ENCODE results near the gene PRDM5. TPM values are rescaled to one million over a fixed set of nuclear protein-coding genes. Genes with fewer than 3 reads are reported as not detected.
"Not testable (repeated sequence)": the region's sequence is repeated elsewhere in the genome, so short reads cannot be mapped to it uniquely, and the experiment has no call there.

Gene PRDM5
- total RNA-seq, 3 donors from 2014 or later = 0.08 to 0.37 (median 0.33) TPM

DNA sequence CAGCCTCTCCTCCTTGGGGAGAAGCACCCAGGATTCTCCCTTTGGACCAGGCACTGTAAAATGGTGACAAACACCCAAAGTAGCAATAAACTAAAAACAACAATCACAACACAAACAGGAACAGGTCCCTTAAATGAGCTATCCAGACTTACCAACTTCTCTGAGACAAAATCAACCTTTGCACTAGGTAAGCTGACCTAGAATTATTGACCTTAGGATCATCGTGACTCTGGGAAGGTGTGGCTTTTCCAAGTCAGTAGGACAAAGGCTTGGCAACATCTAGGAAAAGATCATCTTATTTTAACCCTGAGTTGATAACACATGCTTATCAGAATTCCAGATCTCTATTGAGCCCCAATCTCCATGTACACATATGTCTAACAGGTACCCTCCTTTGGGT is 166.7 kb downstream of the PRDM5 start:
- H3K4me1 Mint-ChIP-seq (ENCODE audit: low read depth) = no peaks in the 10 kb centered on the region

DNA sequence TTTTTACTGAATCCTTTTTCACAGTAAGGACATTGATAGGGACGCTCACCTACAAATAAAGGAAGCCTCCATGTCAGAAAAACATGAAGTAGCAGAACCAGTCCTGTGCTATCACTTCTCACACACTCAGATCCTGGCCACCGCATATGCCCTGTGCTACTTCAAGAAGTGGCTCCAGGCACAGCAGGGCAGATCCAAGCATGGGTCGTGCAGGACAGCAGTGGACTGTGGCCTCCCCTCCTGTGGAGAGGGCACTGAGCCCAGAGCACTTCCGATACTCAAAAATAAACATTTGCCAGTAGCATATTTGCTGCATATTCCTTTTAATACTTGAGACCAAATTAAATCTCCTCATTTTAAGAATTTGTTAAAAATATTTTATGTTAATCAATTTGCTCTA is 167.9 kb downstream of the PRDM5 start:
- no peaks in the 10 kb centered on the region for H3K36me3 Mint-ChIP-seq (ENCODE audit: insufficient read depth)
- no peak for ATAC-seq
- no peak overlapping the region for H3K4me3 Mint-ChIP-seq
- H3K27me3 Mint-ChIP-seq (ENCODE audit: low read depth) = no peaks in the 10 kb centered on the region
- no peaks in the 10 kb centered on the region for H3K4me1 Mint-ChIP-seq (ENCODE audit: low read depth)
- DNase-seq = no peak
- H3K9me3 Mint-ChIP-seq = peaks cover 8% of the 10 kb centered on the region

More for the DNA sequence above, 166.7 kb downstream of the PRDM5 start:
- H3K36me3 Mint-ChIP-seq (ENCODE audit: insufficient read depth) = no peaks in the 10 kb centered on the region
- no peaks in the 10 kb centered on the region for H3K9me3 Mint-ChIP-seq
- no peak for ATAC-seq
- H3K27me3 Mint-ChIP-seq (ENCODE audit: low read depth) = no peaks in the 10 kb centered on the region
- H3K4me3 Mint-ChIP-seq = no peak overlapping the region
- no peak for DNase-seq

DNA sequence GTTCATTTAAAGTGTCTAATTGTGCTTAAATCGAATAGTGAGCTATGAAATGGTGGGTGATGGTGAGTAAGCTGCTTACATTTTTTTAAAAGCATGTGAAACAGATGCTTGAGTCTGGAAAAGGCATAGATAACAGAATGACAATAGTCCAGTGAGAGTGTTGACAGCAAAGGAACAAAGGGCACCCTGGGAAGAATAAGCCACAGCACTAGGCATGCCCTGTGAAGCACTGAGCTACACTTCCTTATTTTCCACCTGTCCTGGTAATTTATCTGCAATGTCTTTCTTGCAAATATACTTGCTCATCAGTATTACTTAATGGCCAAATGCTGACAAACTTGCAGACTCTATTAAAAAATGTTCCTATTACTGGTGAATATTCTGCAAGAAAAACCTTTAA is 168.7 kb downstream of the PRDM5 start:
- no peak for ATAC-seq

DNA sequence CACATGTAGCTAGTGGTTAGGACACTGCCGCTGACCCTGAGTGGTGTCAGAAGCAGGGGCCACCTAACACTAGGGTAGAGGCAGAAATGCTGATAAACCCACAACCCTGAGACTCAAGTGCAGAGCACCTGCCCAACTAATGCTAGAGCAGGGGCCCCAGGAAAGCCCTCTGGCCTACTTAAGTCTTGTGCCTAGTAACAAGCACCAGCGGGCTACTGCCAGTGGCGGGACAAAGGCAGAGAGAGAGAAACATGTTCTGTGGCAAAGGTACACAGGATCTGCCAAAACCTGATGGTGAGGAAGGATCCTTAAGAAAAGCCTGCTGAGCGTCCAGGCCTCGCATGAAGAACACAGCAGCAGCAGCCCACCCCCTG is 172.4 kb downstream of the PRDM5 start:
- Mint-ChIP-seq H3K27me3 (ENCODE audit: low read depth) (no peaks in the 10 kb centered on the region), H3K4me3 (no peak overlapping the region), H3K4me1 (ENCODE audit: low read depth) (no peaks in the 10 kb centered on the region), H3K9me3 (peaks cover 11% of the 10 kb centered on the region), H3K36me3 (ENCODE audit: insufficient read depth) (no peaks in the 10 kb centered on the region)
- DNase-seq (no peak), ATAC-seq (no peak)

More for the DNA sequence above, 168.7 kb downstream of the PRDM5 start:
- DNase-seq = no peak
- Mint-ChIP-seq H3K4me3 (no peak overlapping the region), H3K36me3 (ENCODE audit: insufficient read depth) (no peaks in the 10 kb centered on the region), H3K9me3 (peaks cover 8% of the 10 kb centered on the region), H3K27me3 (ENCODE audit: low read depth) (no peaks in the 10 kb centered on the region), H3K4me1 (ENCODE audit: low read depth) (no peaks in the 10 kb centered on the region)

DNA sequence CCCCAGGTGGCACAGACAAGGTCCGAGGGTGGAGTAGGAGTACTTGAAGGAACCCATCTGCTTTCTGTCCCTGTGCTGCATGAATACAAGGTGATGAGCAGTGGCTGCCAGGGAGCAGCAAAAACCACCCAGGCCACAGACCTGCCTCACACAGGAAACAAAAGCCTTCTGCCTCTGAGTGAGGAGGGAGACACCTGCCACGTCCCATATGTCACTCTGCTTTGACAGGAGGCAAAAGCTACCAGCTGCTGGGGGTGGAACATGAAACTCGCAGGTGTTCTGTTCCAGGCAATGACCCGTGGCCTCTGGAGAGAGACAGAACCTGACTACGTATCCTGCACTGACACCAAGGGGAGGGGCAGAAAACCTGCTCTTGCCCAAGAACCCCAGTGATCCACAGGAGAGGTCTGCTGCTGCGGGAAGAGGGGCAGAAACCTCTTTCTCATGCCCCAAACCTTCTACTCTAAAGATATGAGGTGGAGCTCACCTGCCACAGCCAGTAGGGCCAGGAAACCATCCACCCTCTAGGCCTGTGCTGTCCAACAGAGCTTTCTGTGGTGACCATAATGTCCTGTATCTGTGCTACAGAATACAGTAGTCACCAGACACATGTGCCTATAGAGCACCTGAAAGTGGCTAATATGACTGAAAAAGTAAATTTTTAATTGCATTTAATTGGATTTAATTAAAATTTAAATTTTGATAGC is 172.9 kb downstream of the PRDM5 start:
- DNase-seq (no peak), ATAC-seq (no peak)
- H3K9me3 Mint-ChIP-seq = peaks cover 11% of the 10 kb centered on the region
- no peaks in the 10 kb centered on the region for H3K4me1 Mint-ChIP-seq (ENCODE audit: low read depth)
- H3K27me3 Mint-ChIP-seq (ENCODE audit: low read depth) = no peaks in the 10 kb centered on the region
- no peak overlapping the region for H3K4me3 Mint-ChIP-seq
- H3K36me3 Mint-ChIP-seq (ENCODE audit: insufficient read depth) = no peaks in the 10 kb centered on the region

DNA sequence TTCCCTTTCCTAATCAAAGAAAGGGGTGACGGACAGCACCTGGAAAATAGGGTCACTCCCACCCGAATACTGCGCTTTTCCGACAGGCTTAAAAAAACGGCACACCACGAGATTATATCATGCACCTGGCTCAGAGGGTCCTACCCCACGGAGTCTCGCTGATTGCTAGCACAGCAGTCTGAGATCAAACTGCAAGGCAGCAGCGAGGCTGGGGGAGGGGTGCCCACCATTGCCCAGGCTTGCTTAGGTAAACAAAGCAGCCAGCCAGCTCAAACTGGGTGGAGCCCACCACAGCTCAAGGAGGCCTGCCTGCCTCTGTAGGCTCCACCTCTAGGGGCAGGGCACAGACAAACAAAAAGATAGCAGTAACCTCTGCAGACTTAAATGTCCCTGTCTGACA is 180.9 kb downstream of the PRDM5 start:
- not testable (repeated sequence) for DNase-seq; H3K9me3 Mint-ChIP-seq; H3K4me3 Mint-ChIP-seq; H3K27me3 Mint-ChIP-seq (ENCODE audit: low read depth); H3K36me3 Mint-ChIP-seq (ENCODE audit: insufficient read depth); H3K4me1 Mint-ChIP-seq (ENCODE audit: low read depth); ATAC-seq

DNA sequence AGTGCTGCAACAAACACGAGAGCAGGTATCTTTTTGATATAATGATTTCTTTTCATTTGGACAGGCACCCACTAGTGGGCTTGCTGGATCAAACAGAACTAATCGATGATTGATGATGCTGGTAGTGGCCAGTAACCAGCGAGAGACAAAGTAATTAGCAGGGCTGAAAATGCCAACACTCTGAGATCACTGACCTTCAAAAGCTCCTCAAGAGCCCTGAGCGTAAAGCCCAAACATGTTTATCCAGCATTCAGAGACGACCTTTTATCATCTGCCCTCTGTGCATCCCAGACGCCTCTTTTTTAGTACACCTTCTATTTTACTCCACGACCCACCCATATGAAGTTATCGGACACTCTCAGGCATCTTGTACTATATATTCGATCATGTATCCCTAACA is 186.2 kb downstream of the PRDM5 start:
- H3K27me3 Mint-ChIP-seq (ENCODE audit: low read depth) = peaks cover 8% of the 10 kb centered on the region

DNA sequence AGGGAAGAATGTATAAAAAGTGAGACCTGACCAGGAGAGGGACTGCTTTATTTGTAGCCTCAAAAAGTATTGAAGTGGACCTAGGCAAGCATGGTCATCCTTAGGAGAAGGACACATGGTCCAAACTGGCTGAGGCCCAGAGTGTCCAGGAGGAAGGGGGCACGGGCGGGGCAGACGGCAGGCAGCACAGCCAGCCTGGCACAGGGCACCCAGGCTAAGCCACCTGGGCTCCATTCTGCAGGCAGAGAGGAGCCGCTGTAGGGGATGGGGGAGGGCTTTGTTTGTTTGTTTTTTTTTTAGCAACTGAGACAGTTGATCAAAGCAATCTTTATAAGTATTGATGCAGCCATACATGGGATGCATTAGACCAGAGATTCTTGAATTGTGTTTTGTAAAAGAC is 188.6 kb downstream of the PRDM5 start:
- no peaks in the 10 kb centered on the region for H3K27me3 Mint-ChIP-seq (ENCODE audit: low read depth)
- H3K4me3 Mint-ChIP-seq = no peak overlapping the region
- ATAC-seq (no peak), DNase-seq (no peak)
- H3K36me3 Mint-ChIP-seq (ENCODE audit: insufficient read depth) = no peaks in the 10 kb centered on the region
- H3K9me3 Mint-ChIP-seq = no peaks in the 10 kb centered on the region
- H3K4me1 Mint-ChIP-seq (ENCODE audit: low read depth) = no peaks in the 10 kb centered on the region

More for the DNA sequence above, 186.2 kb downstream of the PRDM5 start:
- no peak for DNase-seq
- H3K4me3 Mint-ChIP-seq = no peak overlapping the region
- H3K9me3 Mint-ChIP-seq = no peaks in the 10 kb centered on the region
- ATAC-seq = no peak
- H3K4me1 Mint-ChIP-seq (ENCODE audit: low read depth) = no peaks in the 10 kb centered on the region
- no peaks in the 10 kb centered on the region for H3K36me3 Mint-ChIP-seq (ENCODE audit: insufficient read depth)

DNA sequence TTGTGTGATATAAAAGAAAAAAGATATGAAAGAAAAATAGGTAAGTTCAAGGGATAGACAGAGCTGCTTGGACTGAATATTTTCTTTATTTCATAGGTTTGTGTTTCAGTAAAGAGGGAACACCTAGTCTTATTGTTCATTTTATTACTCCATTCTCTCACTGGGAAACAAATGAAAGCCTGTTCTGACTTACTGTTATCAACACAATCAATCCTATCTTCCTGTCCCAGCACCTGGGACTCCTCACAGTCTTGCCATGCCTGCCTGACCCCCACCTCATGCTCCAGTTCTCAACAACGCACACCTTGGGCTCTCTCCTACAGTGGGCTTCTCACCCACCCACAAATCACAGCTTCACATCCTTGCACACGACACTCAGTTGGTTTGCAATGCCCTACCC is 189.5 kb downstream of the PRDM5 start:
- H3K27me3 Mint-ChIP-seq (ENCODE audit: low read depth) = no peaks in the 10 kb centered on the region
- H3K4me3 Mint-ChIP-seq = no peak overlapping the region
- no peaks in the 10 kb centered on the region for H3K9me3 Mint-ChIP-seq
- DNase-seq (no peak), ATAC-seq (no peak)
- no peaks in the 10 kb centered on the region for H3K36me3 Mint-ChIP-seq (ENCODE audit: insufficient read depth)
- no peaks in the 10 kb centered on the region for H3K4me1 Mint-ChIP-seq (ENCODE audit: low read depth)

DNA sequence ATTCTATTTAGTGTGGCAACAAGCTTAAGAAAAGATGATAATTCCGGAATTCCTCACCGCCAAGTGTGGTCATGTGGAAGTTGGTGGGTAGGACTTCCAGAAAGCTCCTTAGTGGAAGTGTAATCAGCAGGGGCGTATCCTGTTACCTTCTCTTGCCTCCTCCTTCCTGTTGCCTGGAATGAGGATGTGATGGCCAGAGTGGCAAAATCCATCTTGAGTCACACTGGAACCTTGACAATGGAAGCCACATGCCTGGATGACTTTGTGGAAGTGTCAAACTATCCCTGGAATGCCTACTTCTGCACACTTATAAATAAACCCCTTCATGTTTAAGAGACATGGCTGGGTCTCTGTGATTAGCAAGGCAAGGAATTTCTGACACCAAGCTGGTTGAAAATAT is 191.0 kb downstream of the PRDM5 start:
- H3K27me3 Mint-ChIP-seq (ENCODE audit: low read depth) = no peaks in the 10 kb centered on the region
- H3K9me3 Mint-ChIP-seq = no peaks in the 10 kb centered on the region
- H3K4me3 Mint-ChIP-seq = no peak overlapping the region
- no peaks in the 10 kb centered on the region for H3K4me1 Mint-ChIP-seq (ENCODE audit: low read depth)
- DNase-seq = no peak
- H3K36me3 Mint-ChIP-seq (ENCODE audit: insufficient read depth) = no peaks in the 10 kb centered on the region
- ATAC-seq = no peak

DNA sequence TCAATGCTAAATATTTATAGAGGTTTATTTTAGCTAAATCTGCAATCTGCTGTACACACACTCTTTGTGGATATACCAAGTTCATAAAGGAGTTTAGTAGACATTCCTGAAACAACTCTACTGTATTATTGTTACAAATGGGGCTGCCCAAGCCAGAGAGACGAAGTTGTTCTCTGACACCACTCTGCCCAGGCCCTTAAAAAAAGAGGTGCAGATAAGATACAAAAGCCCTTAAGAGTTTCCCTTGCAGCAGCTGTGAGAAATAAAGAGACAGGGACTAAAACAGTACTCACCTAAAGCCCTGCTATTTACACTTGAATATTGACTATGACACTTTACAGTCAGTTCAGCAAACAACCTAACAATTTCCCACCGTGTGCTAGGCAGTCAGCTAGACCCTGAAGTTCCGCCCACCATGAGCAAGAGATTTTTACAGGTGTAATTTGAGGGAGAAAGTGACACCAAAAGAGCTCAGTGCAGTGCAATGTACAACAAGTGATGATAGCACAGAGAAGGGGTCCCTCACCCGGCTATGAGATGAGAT is 191.7 kb downstream of the PRDM5 start:
- no peak overlapping the region for H3K4me3 Mint-ChIP-seq
- no peak for DNase-seq
- no peaks in the 10 kb centered on the region for H3K4me1 Mint-ChIP-seq (ENCODE audit: low read depth)
- no peaks in the 10 kb centered on the region for H3K36me3 Mint-ChIP-seq (ENCODE audit: insufficient read depth)
- no peaks in the 10 kb centered on the region for H3K27me3 Mint-ChIP-seq (ENCODE audit: low read depth)
- H3K9me3 Mint-ChIP-seq = no peaks in the 10 kb centered on the region
- ATAC-seq = no peak

DNA sequence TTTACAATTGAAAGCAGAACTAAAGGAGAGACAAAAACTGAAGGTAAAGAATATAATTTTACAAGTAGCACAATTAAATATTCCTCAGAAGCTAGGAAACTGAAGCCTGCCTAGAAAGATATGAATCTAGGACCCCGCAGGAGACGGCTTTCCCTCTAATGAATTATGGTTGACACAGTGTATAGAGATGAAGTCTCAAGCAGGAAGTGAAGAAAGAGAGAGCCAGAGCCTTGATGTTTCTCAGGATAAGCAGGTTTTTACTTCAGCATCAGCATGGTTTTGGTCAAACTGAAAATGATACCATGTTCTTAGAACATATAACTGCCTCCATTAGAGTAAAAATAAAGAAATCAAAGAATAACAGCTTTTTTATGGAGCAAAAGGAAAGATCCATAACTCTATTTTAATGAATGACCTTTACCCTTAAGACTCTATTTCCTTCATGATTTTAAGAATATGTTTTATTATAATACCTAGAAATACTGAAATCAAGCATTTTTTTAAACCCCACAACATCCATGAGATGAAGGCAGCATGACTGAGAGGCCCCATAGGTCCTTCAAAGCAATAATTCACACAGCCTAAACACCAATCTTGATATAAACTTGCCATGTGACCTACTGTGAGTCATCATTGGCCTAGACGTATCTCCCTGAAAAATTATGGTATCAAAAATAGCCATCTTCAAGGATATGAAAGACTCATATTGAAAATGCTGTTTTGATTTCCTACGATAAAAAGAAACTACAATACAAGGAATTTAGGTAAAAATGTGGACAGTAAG is 193.4 kb downstream of the PRDM5 start:
- Mint-ChIP-seq H3K4me1 (ENCODE audit: low read depth) (no peaks in the 10 kb centered on the region), H3K4me3 (no peak overlapping the region), H3K27me3 (ENCODE audit: low read depth) (no peaks in the 10 kb centered on the region), H3K36me3 (ENCODE audit: insufficient read depth) (no peaks in the 10 kb centered on the region), H3K9me3 (no peaks in the 10 kb centered on the region)
- DNase-seq = no peak
- no peak for ATAC-seq

DNA sequence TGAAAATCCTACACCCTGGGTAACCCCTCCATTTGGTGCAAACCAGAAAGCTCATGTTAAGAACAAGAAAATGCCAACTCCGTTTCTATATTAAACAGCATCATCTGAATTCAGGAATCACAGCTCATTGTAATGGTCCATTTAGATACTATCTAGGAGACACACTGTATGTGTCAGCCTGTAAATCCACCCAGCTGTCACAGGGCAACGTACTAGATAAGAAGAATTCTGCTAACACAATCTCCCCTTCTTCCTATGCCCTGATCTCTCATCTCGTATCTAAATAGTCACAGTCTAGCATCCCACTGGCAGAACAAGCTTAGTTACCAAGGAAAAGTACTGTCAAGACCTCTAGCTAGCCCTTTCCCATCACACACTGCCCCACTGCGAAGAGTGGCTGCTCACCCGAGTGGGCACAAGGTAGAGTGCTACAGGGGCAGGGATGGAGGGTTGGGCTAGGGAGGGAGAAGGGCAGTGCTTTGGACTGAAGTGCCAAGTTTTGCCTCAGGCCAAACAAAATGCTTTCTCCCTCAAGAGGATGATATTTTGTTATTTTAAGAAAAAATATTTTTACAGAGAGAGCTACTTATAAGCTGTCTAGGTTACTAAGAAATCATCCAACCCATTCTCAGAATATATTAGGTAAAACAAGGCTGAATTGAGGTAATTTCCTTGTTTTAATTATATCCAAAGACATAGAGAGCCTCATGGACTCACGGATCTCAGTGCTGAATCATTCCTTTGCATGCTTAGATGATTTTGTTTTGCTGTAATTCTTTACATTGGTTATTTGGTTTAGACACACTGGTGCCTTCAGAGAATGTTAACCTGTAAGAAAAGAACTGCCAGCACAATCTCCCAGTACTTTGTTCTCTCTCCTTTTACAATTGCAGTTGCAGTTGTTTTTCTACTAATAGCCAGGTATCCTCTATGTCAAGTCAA is 196.6 kb downstream of the PRDM5 start:
- no peak for ATAC-seq
- H3K27me3 Mint-ChIP-seq (ENCODE audit: low read depth) = peaks cover 1% of the 10 kb centered on the region

DNA sequence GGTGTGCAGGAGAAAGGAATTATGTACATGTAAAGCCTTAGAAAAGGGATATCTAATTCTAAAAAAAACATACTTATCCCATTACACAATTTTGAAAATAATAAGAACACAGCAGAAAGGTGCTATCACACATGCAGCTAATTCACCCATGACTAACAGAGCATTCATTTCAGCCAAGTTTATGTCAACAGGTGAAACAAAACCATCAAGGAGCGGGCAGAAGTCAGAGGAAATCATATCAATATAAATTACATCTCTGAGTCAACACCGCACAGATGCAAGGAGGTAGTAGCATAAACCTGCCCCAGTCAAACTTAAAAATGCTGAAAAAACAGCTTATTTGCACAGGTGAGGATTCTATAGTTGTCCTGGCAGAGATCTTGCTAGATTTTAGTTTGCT is 197.9 kb downstream of the PRDM5 start:
- Mint-ChIP-seq H3K4me1 (ENCODE audit: low read depth) (no peaks in the 10 kb centered on the region), H3K27me3 (ENCODE audit: low read depth) (peaks cover 1% of the 10 kb centered on the region), H3K4me3 (no peak overlapping the region), H3K9me3 (no peaks in the 10 kb centered on the region), H3K36me3 (ENCODE audit: insufficient read depth) (no peaks in the 10 kb centered on the region)
- DNase-seq = no peak
- no peak for ATAC-seq

More for the DNA sequence above, 196.6 kb downstream of the PRDM5 start:
- no peaks in the 10 kb centered on the region for H3K4me1 Mint-ChIP-seq (ENCODE audit: low read depth)
- H3K9me3 Mint-ChIP-seq = no peaks in the 10 kb centered on the region
- no peak for DNase-seq
- no peaks in the 10 kb centered on the region for H3K36me3 Mint-ChIP-seq (ENCODE audit: insufficient read depth)
- H3K4me3 Mint-ChIP-seq = no peak overlapping the region

Data from activated T-cell treated with anti-CD3 and anti-CD28 coated beads, Interleukin-2, amount 50 U/mL, for 4 hours (primary cell).